PC-3 (cell line): ENCODE results near the gene DNAH2. TPM values are rescaled to one million over a fixed set of nuclear protein-coding genes. Genes with fewer than 3 reads are reported as not detected.

Source experiments
- ATAC-seq: fragments of 200-7000 bp; cut with Tn5 transposase; 2 replicates; pipeline ENCODE4 v1.9.1; 2020; ENCODE audit warnings: mild to moderate bottlenecking, moderate library complexity
- BruUV-seq: library from RNA; stranded (reverse); fragments of 400-500 nt; replicated peaks from 2 replicates; lab custom pipeline; 2021; lab: Mats Ljungman, UMichigan
- CTCF ChIA-PET: fragments of 300-600 bp; sonication (Branson Sonifier 250); formaldehyde crosslinking; loops from one replicate; lab custom pipeline; 2022; ENCODE audit warnings: antibody characterized with exemption; lab: Charles Lee
- POLR2A ChIA-PET: fragments of 300-600 bp; sonication (Branson Sonifier 250); formaldehyde crosslinking; loops from one replicate; lab custom pipeline; 2022; ENCODE audit warnings: antibody characterized with exemption; ENCODE audit not compliant: unreplicated experiment; lab: Charles Lee
- DNase-seq: peaks from one replicate; pipeline ENCODE4 v3.0.0-alpha.2; 2015
- H2AFZ ChIP-seq: fragments of 300-600 bp; sonication (generic); 2 replicates; pipeline ENCODE4 v1.6.0; 2016; ENCODE audit warnings: antibody characterized with exemption, low read length
- H3F3A ChIP-seq: fragments of 300-600 bp; sonication (generic); one replicate; pipeline ENCODE4 v1.6.0; 2017; ENCODE audit warnings: antibody characterized with exemption, low read length, control low read depth, mild to moderate bottlenecking; ENCODE audit not compliant: unreplicated experiment
- H3K27ac ChIP-seq: fragments of 300-600 bp; sonication (generic); 2 replicates; pipeline ENCODE4 v1.5.1; 2016; ENCODE audit warnings: mild to moderate bottlenecking, low read length
- H3K27me3 ChIP-seq: fragments of 300-600 bp; sonication (generic); 2 replicates; pipeline ENCODE4 v1.6.1; 2016; ENCODE audit warnings: low read length, mixed read lengths
- H3K36me3 ChIP-seq: fragments of 300-600 bp; sonication (generic); 2 replicates; pipeline ENCODE4 v1.6.1; 2016; ENCODE audit warnings: low read depth, mixed run types, low read length, mixed read lengths
- H3K4me1 ChIP-seq: fragments of 300-600 bp; sonication (generic); 2 replicates; pipeline ENCODE4 v1.5.1; 2016; ENCODE audit warnings: low read length; ENCODE audit not compliant: insufficient read depth
- H3K4me2 ChIP-seq: fragments of 300-600 bp; sonication (generic); 2 replicates; pipeline ENCODE4 v1.6.0; 2016; ENCODE audit warnings: low read length
- H3K4me3 ChIP-seq: fragments of 300-600 bp; sonication (generic); 2 replicates; pipeline ENCODE4 v1.5.1; 2016; ENCODE audit warnings: mild to moderate bottlenecking, low read length, mixed read lengths
- H3K79me2 ChIP-seq: fragments of 300-600 bp; sonication (generic); 2 replicates; pipeline ENCODE4 v1.6.1; 2017; ENCODE audit warnings: low read length, mixed read lengths
- H3K9ac ChIP-seq: fragments of 300-600 bp; sonication (generic); 2 replicates; pipeline ENCODE4 v1.6.0; 2016; ENCODE audit warnings: mild to moderate bottlenecking, low read length
- H3K9me2 ChIP-seq: fragments of 300-600 bp; sonication (generic); replicated peaks from 2 replicates; pipeline ENCODE4 v1.6.1; 2016; ENCODE audit warnings: mixed run types, low read length, mixed read lengths
- H3K9me3 ChIP-seq: fragments of 300-600 bp; sonication (generic); 2 replicates; pipeline ENCODE4 v1.6.1; 2016; ENCODE audit warnings: low read length, mixed read lengths
- H4K20me1 ChIP-seq: fragments of 300-600 bp; sonication (generic); 2 replicates; pipeline ENCODE4 v1.6.1; 2016; ENCODE audit warnings: low read length, mixed read lengths
- CTCF ChIP-seq: fragments of 300-600 bp; sonication (generic); conservative IDR thresholded peaks from 2 replicates; pipeline ENCODE4 v1.5.1; 2017; ENCODE audit warnings: antibody characterized with exemption, low read depth, mild to moderate bottlenecking, low read length
- EZH2 ChIP-seq: fragments of 300-600 bp; sonication (generic); IDR thresholded peaks from one replicate; pipeline ENCODE4 v1.6.1; 2017; ENCODE audit warnings: antibody characterized with exemption, mild to moderate bottlenecking, low read length; ENCODE audit not compliant: unreplicated experiment
- EZH2phosphoT487 ChIP-seq: fragments of 300-600 bp; sonication (generic); IDR thresholded peaks from 2 replicates; pipeline ENCODE4 v1.6.1; 2018; ENCODE audit warnings: mild to moderate bottlenecking, antibody characterized with exemption, low read length, borderline replicate concordance
- intact Hi-C: fragments of 100-400 bp; cut with micrococcal nuclease; formaldehyde crosslinking; loops from 2 replicates; pipeline ENCODE4 v1.9.0; 2023
- total RNA-seq: library from RNA; depleted of rRNA; stranded (reverse); fragments of >200 nt; gene quantifications from 2 replicates; pipeline ENCODE4 v1.2.3, GENCODE V29; 2014

The DNAH2 gene
- total RNA-seq, 1 experiment from 2014 or later: 0.62 TPM

GRCh38 chr17:7777017-7777416 is 59.5 kb downstream of the DNAH2 start:
- Histone ChIP-seq H3K9me3 (no peaks in the 10 kb centered on the region), H3K27me3 (no peaks in the 10 kb centered on the region), H3K79me2 (no peaks in the 10 kb centered on the region), H3K4me1 (peaks cover 15% of the 10 kb centered on the region), H3K36me3 (no peaks in the 10 kb centered on the region), H3K27ac (no peak overlapping the region), H3K9ac (no peak overlapping the region), H4K20me1 (no peaks in the 10 kb centered on the region), H3K4me2 (no peak overlapping the region), H3K9me2 (no peaks in the 10 kb centered on the region), H3F3A (no peaks in the 10 kb centered on the region), H3K4me3 (no peak overlapping the region), H2AFZ (no peak overlapping the region)
- DNase-seq (no peak), ATAC-seq (no peak)
- POLR2A ChIA-PET: no interaction called here
- BruUV-seq: no TSS peak
- CTCF ChIA-PET: interaction anchor here (0.6 kb wide), 1 partner anchor 33 kb away, joined by 4 read pairs; no protein-coding TSS in a partner anchor
- TF ChIP-seq EZH2: no peak
- no peak for TF ChIP-seq EZH2phosphoT487
- TF ChIP-seq CTCF: no peak
- intact Hi-C loops: no loop called here

GRCh38 chr17:7780736-7781135 is 63.2 kb downstream of the DNAH2 start:
- no peak for TF ChIP-seq EZH2phosphoT487
- TF ChIP-seq EZH2: no peak
- no peak for TF ChIP-seq CTCF
- no peaks in the 10 kb centered on the region for H3K36me3 ChIP-seq
- no peak overlapping the region for H3K9ac ChIP-seq
- no TSS peak for BruUV-seq
- intact Hi-C loops: no loop called here
- H2AFZ ChIP-seq: no peak overlapping the region
- H3K4me1 ChIP-seq: no peaks in the 10 kb centered on the region
- no peak for ATAC-seq
- no peaks in the 10 kb centered on the region for H3K27me3 ChIP-seq
- ChIA-PET POLR2A (no interaction called here), CTCF (no interaction called here)
- no peaks in the 10 kb centered on the region for H3F3A ChIP-seq
- no peak overlapping the region for H3K4me3 ChIP-seq
- no peak overlapping the region for H3K27ac ChIP-seq
- no peaks in the 10 kb centered on the region for H3K9me2 ChIP-seq
- no peaks in the 10 kb centered on the region for H3K79me2 ChIP-seq
- H4K20me1 ChIP-seq: no peaks in the 10 kb centered on the region
- no peaks in the 10 kb centered on the region for H3K9me3 ChIP-seq
- no peak overlapping the region for H3K4me2 ChIP-seq
- no peak for DNase-seq

DNA sequence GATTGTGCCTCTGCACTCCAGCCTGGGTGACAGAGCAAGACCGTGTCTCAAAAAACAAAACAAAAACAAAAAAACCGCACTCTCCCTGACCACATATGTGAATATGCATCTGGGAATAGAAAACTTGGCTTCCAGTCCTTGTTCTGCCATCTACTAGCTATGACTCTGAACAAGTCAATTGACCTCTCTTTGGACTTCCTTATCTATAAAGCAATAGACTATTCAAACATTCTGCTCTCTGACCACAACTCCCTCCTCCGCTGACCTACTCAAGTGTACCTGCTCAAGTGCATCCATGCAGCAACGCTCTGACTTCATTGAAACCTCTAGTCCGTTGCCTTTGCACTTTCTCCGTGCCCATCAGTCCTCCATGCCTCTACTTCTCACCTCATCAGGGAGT is 63.9 kb downstream of the DNAH2 start:
- H3K79me2 ChIP-seq: no peaks in the 10 kb centered on the region
- no peak overlapping the region for H2AFZ ChIP-seq
- H3K27ac ChIP-seq: no peak overlapping the region
- no peaks in the 10 kb centered on the region for H3K36me3 ChIP-seq
- ATAC-seq (no peak), DNase-seq (no peak)
- H3K27me3 ChIP-seq: no peaks in the 10 kb centered on the region
- no peaks in the 10 kb centered on the region for H3K9me2 ChIP-seq
- H3K4me1 ChIP-seq: no peaks in the 10 kb centered on the region
- no peaks in the 10 kb centered on the region for H3F3A ChIP-seq
- H3K4me3 ChIP-seq: no peak overlapping the region
- intact Hi-C loops: no loop called here
- H3K9ac ChIP-seq: no peak overlapping the region
- TF ChIP-seq EZH2phosphoT487 (no peak), CTCF (no peak), EZH2 (no peak)
- H4K20me1 ChIP-seq: no peaks in the 10 kb centered on the region
- no peaks in the 10 kb centered on the region for H3K9me3 ChIP-seq
- ChIA-PET CTCF (no interaction called here), POLR2A (no interaction called here)
- no peak overlapping the region for H3K4me2 ChIP-seq
- BruUV-seq: no TSS peak
